ENCODE results near the gene ANKS1B.

Gene ANKS1B

GRCh38 chr12:99257672-99258071, 727.1 kb downstream of the ANKS1B start:
- DNase-seq = no peak

GRCh38 chr12:99253068-99253467, 731.7 kb downstream of the ANKS1B start:
- no peak for DNase-seq

- DNase-seq = no peak
These were observed 734.6 kb downstream of the ANKS1B start for GRCh38 chr12:99250091-99250490.

- DNase-seq = no peak
These were observed 735.2 kb downstream of the ANKS1B start for GRCh38 chr12:99249543-99249942.

- DNase-seq = peak in 1 of 5 donors; percentile 12
These were observed 746.7 kb downstream of the ANKS1B start for GRCh38 chr12:99237907-99238538.

GRCh38 chr12:99235381-99235780, 749.4 kb downstream of the ANKS1B start:
- DNase-seq = no peak

GRCh38 chr12:99234702-99235101, 750.0 kb downstream of the ANKS1B start:
- DNase-seq = no peak

GRCh38 chr12:99232324-99232723, 752.4 kb downstream of the ANKS1B start:
- no peak for DNase-seq

- DNase-seq = no peak
These were observed 753.7 kb downstream of the ANKS1B start for GRCh38 chr12:99231031-99231430.

- no peak for DNase-seq
These were observed 760.5 kb downstream of the ANKS1B start for GRCh38 chr12:99224237-99224636.

GRCh38 chr12:99223579-99223978, 761.2 kb downstream of the ANKS1B start:
- no peak for DNase-seq

GRCh38 chr12:99213047-99213446, 771.7 kb downstream of the ANKS1B start:
- DNase-seq = no peak

- no peak for DNase-seq
These were observed 772.5 kb downstream of the ANKS1B start for GRCh38 chr12:99212275-99212674.

GRCh38 chr12:99205111-99205510, 779.6 kb downstream of the ANKS1B start:
- DNase-seq = no peak

- no peak for DNase-seq
These were observed 782.7 kb downstream of the ANKS1B start for GRCh38 chr12:99201906-99202645.

- DNase-seq = no peak
These were observed 783.9 kb downstream of the ANKS1B start for GRCh38 chr12:99200711-99201384.

- DNase-seq = no peak
These were observed 789.3 kb downstream of the ANKS1B start for GRCh38 chr12:99195474-99195873.

- DNase-seq = no peak
These were observed 792.2 kb downstream of the ANKS1B start for GRCh38 chr12:99192489-99192888.

- no peak for DNase-seq
These were observed 807.9 kb downstream of the ANKS1B start for GRCh38 chr12:99176871-99177270.

GRCh38 chr12:99170461-99170860, 814.3 kb downstream of the ANKS1B start:
- no peak for DNase-seq

GRCh38 chr12:99170037-99170436, 814.7 kb downstream of the ANKS1B start:
- no peak for DNase-seq

GRCh38 chr12:99157946-99158345, 826.8 kb downstream of the ANKS1B start:
- DNase-seq = no peak

GRCh38 chr12:99154983-99155336, 829.8 kb downstream of the ANKS1B start:
- DNase-seq = no peak
